Measurements from ENCODE around the gene KIAA0232.

GRCh38 chr4:6875431-6875831, 92.9 kb downstream of the KIAA0232 start:
- TF ChIP-seq, protein P1, sequence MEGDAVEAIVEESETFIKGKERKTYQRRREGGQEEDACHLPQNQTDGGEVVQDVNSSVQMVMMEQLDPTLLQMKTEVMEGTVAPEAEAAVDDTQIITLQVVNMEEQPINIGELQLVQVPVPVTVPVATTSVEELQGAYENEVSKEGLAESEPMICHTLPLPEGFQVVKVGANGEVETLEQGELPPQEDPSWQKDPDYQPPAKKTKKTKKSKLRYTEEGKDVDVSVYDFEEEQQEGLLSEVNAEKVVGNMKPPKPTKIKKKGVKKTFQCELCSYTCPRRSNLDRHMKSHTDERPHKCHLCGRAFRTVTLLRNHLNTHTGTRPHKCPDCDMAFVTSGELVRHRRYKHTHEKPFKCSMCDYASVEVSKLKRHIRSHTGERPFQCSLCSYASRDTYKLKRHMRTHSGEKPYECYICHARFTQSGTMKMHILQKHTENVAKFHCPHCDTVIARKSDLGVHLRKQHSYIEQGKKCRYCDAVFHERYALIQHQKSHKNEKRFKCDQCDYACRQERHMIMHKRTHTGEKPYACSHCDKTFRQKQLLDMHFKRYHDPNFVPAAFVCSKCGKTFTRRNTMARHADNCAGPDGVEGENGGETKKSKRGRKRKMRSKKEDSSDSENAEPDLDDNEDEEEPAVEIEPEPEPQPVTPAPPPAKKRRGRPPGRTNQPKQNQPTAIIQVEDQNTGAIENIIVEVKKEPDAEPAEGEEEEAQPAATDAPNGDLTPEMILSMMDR (conservative IDR thresholded peaks at IDR 0.05; ENCODE audit: low read depth, low read length): no peak
- TF ChIP-seq EZH2 (IDR thresholded peaks at IDR 0.05; ENCODE audit: low read length, unreplicated experiment): no peak
